B cell (primary cell): ENCODE measurements around the gene CREB5. TPM values are rescaled to one million over a fixed set of nuclear protein-coding genes. Genes with fewer than 3 reads are reported as not detected.

Experiments
- ATAC-seq: fragments of 200-7000 bp; cut with Tn5 transposase; one replicate; pipeline ENCODE4 v1.10.0; 2021; ENCODE audit warnings: low read depth, mild to moderate bottlenecking, moderate number of reproducible peaks, moderate library complexity
- CTCF ChIA-PET: fragments of 350-600 bp; sonication (Branson Sonifier 250); formaldehyde crosslinking; loops from one replicate; lab custom pipeline; 2021; ENCODE audit warnings: antibody characterized with exemption, inconsistent platforms; lab: Charles Lee
- POLR2A ChIA-PET: fragments of 350-600 bp; sonication (Branson Sonifier 250); formaldehyde crosslinking; loops from one replicate; lab custom pipeline; 2021; ENCODE audit warnings: antibody characterized with exemption; lab: Charles Lee
- DNase-seq: peaks from one replicate; pipeline ENCODE4 v3.0.0; 2013
- H2AFZ ChIP-seq: 2 replicates; pipeline ENCODE4 v1.6.1; 2012; ENCODE audit warnings: mild to moderate bottlenecking, low read depth, low read length; ENCODE audit not compliant: insufficient read depth, poor library complexity, severe bottlenecking
- H3K27ac ChIP-seq, 2 donors: 1 replicate in 1 of 2; 2 replicates in 1 of 2; pipeline ENCODE4 v1.5.1; 2012 to 2013; ENCODE audit warnings: low read length in 2 of 2, mild to moderate bottlenecking in 2 of 2, moderate library complexity in 1 of 2
- H3K27me3 ChIP-seq, 4 experiments: fragments of 200-600 bp in 1 of 4; sonication (generic) in 1 of 4; replicated peaks in 1 of 4; 1 replicate in 2 of 4; 2 replicates in 2 of 4; pipeline versions ENCODE4 v1.6.1 to v1.7.0; 2013 to 2016; ENCODE audit warnings: low read length in 3 of 4, mild to moderate bottlenecking in 2 of 4, mixed read lengths in 1 of 4, moderate library complexity in 1 of 4; ENCODE audit not compliant: insufficient read depth in 4 of 4, control insufficient read depth in 3 of 4; ENCODE audit errors: control extremely low read depth in 1 of 4
- H3K36me3 ChIP-seq, 2 experiments: replicated peaks in 1 of 2; 1 replicate in 1 of 2; 2 replicates in 1 of 2; pipeline versions ENCODE4 v1.6.1 to v1.7.1; 2013; ENCODE audit warnings: low read length in 1 of 2; ENCODE audit not compliant: insufficient read depth in 2 of 2, control insufficient read depth in 1 of 2; ENCODE audit errors: control extremely low read depth in 1 of 2, extremely low read depth in 1 of 2
- H3K4me1 ChIP-seq, 2 donors: fragments of 200-600 bp in 1 of 2; sonication (generic) in 1 of 2; 1 replicate in 1 of 2; 2 replicates in 1 of 2; pipeline versions ENCODE4 v1.5.1 to v1.6.1; 2013 to 2017; ENCODE audit warnings: low read length in 2 of 2; ENCODE audit not compliant: control insufficient read depth in 2 of 2, insufficient read depth in 2 of 2
- H3K4me2 ChIP-seq: replicated peaks from 2 replicates; pipeline ENCODE3; 2012; ENCODE audit warnings: mild to moderate bottlenecking, low read depth, low read length; ENCODE audit not compliant: poor library complexity, severe bottlenecking
- H3K4me3 ChIP-seq, 5 experiments: fragments of 200-600 bp in 1 of 5; sonication (generic) in 1 of 5; 1 replicate in 3 of 5; 2 replicates in 2 of 5; pipeline versions ENCODE4 v1.5.1 to v1.7.0; 2011 to 2016; ENCODE audit warnings: low read length in 4 of 5, mild to moderate bottlenecking in 4 of 5, low read depth in 2 of 5, control low read depth in 1 of 5, moderate library complexity in 1 of 5; ENCODE audit not compliant: insufficient read depth in 1 of 5; ENCODE audit errors: control extremely low read depth in 1 of 5, extremely low read depth in 1 of 5
- H3K79me2 ChIP-seq: fragments of 200-600 bp; sonication (generic); one replicate; pipeline ENCODE4 v1.6.0; 2016; ENCODE audit warnings: low read length; ENCODE audit not compliant: control insufficient read depth, insufficient read depth
- H3K9ac ChIP-seq: fragments of 200-600 bp; sonication (generic); 2 replicates; pipeline ENCODE4 v1.6.1; 2017; ENCODE audit warnings: mild to moderate bottlenecking, low read length, moderate library complexity
- H3K9me3 ChIP-seq, 3 donors: one replicate each; pipeline versions ENCODE4 v1.6.1 to v1.7.1; 2013; ENCODE audit warnings: low read length in 2 of 3; ENCODE audit not compliant: control insufficient read depth in 2 of 3, insufficient read depth in 1 of 3; ENCODE audit errors: control extremely low read depth in 1 of 3
- H4K20me1 ChIP-seq: 2 replicates; pipeline ENCODE4 v1.6.0; 2012; ENCODE audit warnings: mild to moderate bottlenecking, low read length; ENCODE audit not compliant: insufficient read depth, control insufficient read depth, poor library complexity, severe bottlenecking
- H3K27ac Mint-ChIP-seq: one replicate; pipeline ENCODE4 v1.8.0; 2021; ENCODE audit warnings: mixed read lengths
- H3K27me3 Mint-ChIP-seq: one replicate; pipeline ENCODE4 v1.8.0; 2021; ENCODE audit warnings: mixed read lengths
- H3K4me1 Mint-ChIP-seq: one replicate; pipeline ENCODE4 v1.8.0; 2021; ENCODE audit warnings: mixed read lengths
- H3K4me3 Mint-ChIP-seq: one replicate; pipeline ENCODE4 v1.8.0; 2021; ENCODE audit warnings: mixed read lengths
- H3K9me3 Mint-ChIP-seq: one replicate; pipeline ENCODE4 v1.8.0; 2022; ENCODE audit warnings: mixed read lengths; ENCODE audit not compliant: insufficient read depth
- EZH2 ChIP-seq: IDR thresholded peaks from 2 replicates; pipeline ENCODE4 v1.6.1; 2012; ENCODE audit warnings: borderline replicate concordance, low read depth, mild to moderate bottlenecking, moderate library complexity, low read length; ENCODE audit not compliant: insufficient read depth, poor library complexity, severe bottlenecking
- WGBS: methylation state at CpG from one replicate; pipeline ENCODE4 v1.1.5; 2013; ENCODE audit warnings: missing lambda C conversion rate; ENCODE audit not compliant: insufficient coverage; 5-methylcytosine and 5-hydroxymethylcytosine counted together
- intact Hi-C: fragments of 100-400 bp; cut with micrococcal nuclease; formaldehyde crosslinking; loops from one replicate; pipeline ENCODE4 v1.10.0; 2022
- polyA plus RNA-seq: library from polyadenylated mRNA; depleted of rRNA; stranded (reverse); fragments of >200 nt; gene quantifications from 2 replicates; pipeline ENCODE4 v1.2.3, GENCODE V29; 2012
- total RNA-seq, 2 donors: library from RNA; stranded (reverse); fragments of 120-200 nt in 1 of 2; gene quantifications; 1 replicate in 1 of 2; 2 replicates in 1 of 2; pipeline versions ENCODE4 v1.2.3 to v1.2.4, GENCODE V29; 2013 to 2022
- TF ChIP-seq, protein P1 (sequence below): fragments of 200-600 bp; IDR thresholded peaks from one replicate; pipeline ENCODE4 v1.8.0; 2022; ENCODE audit warnings: antibody characterized with exemption, mild to moderate bottlenecking

Gene CREB5
- total and polyA plus RNA-seq, 2 donors (not counting 1 experiment from before 2014, with no cell fraction given), result 0.05 to 0.95 TPM

DNA sequence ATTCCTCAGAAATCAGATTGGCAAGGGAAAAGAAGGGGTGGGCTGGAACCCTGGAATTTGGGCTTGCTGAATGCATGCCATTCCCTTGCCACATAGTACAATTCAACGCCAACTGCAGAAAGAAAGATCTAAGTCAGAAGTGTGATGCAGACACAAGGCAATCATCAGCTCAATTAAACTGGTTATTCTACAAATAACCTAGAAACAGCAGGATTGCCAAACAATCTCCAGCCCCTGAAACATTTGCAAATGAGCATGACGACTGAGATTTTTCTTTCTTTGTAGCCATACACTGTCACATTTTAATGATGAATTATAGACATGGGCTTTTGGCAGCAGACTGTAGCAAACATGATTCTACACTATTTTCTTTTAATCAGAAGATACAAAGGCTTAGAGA lies 16.5 kb upstream of the CREB5 start:
- Histone ChIP-seq H3K4me3 (no peak overlapping the region), H3K27ac (no peak overlapping the region), H3K36me3 (no peaks in the 10 kb centered on the region), H3K79me2 (no peaks in the 10 kb centered on the region), H3K9ac (no peak overlapping the region), H3K27me3 (peaks cover 0 to 9% (median 2%) of the 10 kb centered on the region in 4 experiments), H2AFZ (no peak overlapping the region), H3K4me1 (no peaks in the 10 kb centered on the region), H4K20me1 (no peaks in the 10 kb centered on the region), H3K9me3 (peaks cover 0 to 5% (median 0%) of the 10 kb centered on the region in 3 donors), H3K4me2 (no peak overlapping the region)
- DNase-seq (no peak), ATAC-seq (no peak)
- CTCF ChIA-PET, result interaction anchor here (0.6 kb wide), 1 partner anchor 518 kb away, joined by 3 read pairs; no protein-coding TSS in a partner anchor
- 100% methylated on average over 1 of the region's 2 CpGs for WGBS
- Mint-ChIP-seq H3K4me1 (no peaks in the 10 kb centered on the region), H3K27me3 (peaks cover 31% of the 10 kb centered on the region), H3K9me3 (peaks cover 3% of the 10 kb centered on the region), H3K4me3 (no peak overlapping the region), H3K27ac (no peak overlapping the region)
- POLR2A ChIA-PET, result no interaction called here
- intact Hi-C loops, result no loop called here
- TF ChIP-seq EZH2, result no peak
- TF ChIP-seq, protein P1, sequence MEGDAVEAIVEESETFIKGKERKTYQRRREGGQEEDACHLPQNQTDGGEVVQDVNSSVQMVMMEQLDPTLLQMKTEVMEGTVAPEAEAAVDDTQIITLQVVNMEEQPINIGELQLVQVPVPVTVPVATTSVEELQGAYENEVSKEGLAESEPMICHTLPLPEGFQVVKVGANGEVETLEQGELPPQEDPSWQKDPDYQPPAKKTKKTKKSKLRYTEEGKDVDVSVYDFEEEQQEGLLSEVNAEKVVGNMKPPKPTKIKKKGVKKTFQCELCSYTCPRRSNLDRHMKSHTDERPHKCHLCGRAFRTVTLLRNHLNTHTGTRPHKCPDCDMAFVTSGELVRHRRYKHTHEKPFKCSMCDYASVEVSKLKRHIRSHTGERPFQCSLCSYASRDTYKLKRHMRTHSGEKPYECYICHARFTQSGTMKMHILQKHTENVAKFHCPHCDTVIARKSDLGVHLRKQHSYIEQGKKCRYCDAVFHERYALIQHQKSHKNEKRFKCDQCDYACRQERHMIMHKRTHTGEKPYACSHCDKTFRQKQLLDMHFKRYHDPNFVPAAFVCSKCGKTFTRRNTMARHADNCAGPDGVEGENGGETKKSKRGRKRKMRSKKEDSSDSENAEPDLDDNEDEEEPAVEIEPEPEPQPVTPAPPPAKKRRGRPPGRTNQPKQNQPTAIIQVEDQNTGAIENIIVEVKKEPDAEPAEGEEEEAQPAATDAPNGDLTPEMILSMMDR, result no peak

DNA sequence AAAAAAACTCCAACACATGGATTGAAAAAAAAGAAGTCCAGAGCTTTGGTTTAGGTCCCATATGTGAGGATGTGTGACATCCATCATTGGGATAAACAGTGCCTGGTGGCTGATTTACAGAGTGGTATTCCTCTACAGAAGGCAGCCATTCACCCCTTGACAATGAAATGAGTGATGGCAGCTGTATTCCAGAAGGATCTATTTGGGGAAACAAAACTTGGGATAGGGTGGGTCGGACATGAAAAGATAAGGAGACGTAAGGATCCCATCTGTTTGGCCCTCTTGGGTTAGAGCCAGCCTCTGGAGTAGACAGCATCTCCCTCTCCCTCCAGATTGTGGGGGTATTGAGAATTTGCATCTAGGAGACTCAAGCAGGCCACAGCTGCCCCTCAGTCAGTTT lies 15.2 kb upstream of the CREB5 start:
- Histone ChIP-seq H3K4me3 (no peak overlapping the region), H3K9me3 (peaks cover 0 to 5% (median 0%) of the 10 kb centered on the region in 3 donors), H3K9ac (no peak overlapping the region), H2AFZ (no peak overlapping the region), H3K36me3 (no peaks in the 10 kb centered on the region), H3K4me1 (no peaks in the 10 kb centered on the region), H3K79me2 (no peaks in the 10 kb centered on the region), H3K27me3 (peaks cover 0 to 4% (median 2%) of the 10 kb centered on the region in 4 experiments), H4K20me1 (no peaks in the 10 kb centered on the region), H3K4me2 (no peak overlapping the region), H3K27ac (no peak overlapping the region)
- DNase-seq (no peak), ATAC-seq (no peak)
- Mint-ChIP-seq H3K4me3 (no peak overlapping the region), H3K27me3 (peaks cover 23% of the 10 kb centered on the region), H3K27ac (no peak overlapping the region), H3K4me1 (no peaks in the 10 kb centered on the region), H3K9me3 (peaks cover 3% of the 10 kb centered on the region)
- WGBS, result no CpG with 5 or more reads among the region's 2 CpGs
- intact Hi-C loops, result no loop called here
- ChIA-PET CTCF (no interaction called here), POLR2A (no interaction called here)
- no peak for TF ChIP-seq EZH2
- TF ChIP-seq, protein P1, result no peak
